WTC11 (cell line): Measurements from ENCODE around the gene FHL5.

Experiments used
- CTCF ChIP-seq: fragments of 200-600 bp; IDR thresholded peaks from 2 replicates; pipeline ENCODE4 v1.8.0; 2022; ENCODE audit warnings: antibody characterized with exemption
- ELF4 ChIP-seq: sonication (generic); formaldehyde crosslinking; IDR thresholded peaks from 2 replicates; pipeline ENCODE4 v1.8.1; 2022; ENCODE audit warnings: low read depth, mild to moderate bottlenecking, moderate library complexity, missing genetic modification reagents

- TF ChIP-seq CTCF, result no peak
- no peak for TF ChIP-seq ELF4 (CRISPR knock-in tag)
Observed at GRCh38 chr6:96610019-96610418, 47.1 kb downstream of the FHL5 start.
